Astrocyte (in vitro differentiated cells and primary cell): ENCODE data around the gene UGT2B10.

ENCODE experiments used
- EZH2 ChIP-seq: IDR thresholded peaks from 2 replicates; pipeline ENCODE4 v1.6.1; 2012; ENCODE audit warnings: mild to moderate bottlenecking, low read length, inconsistent platforms; ENCODE audit not compliant: insufficient read depth
- TF ChIP-seq, protein P1 (sequence below): IDR thresholded peaks from 2 replicates; pipeline ENCODE4 v1.5.1; 2011; ENCODE audit warnings: low read depth, mild to moderate bottlenecking, inconsistent platforms, low read length, moderate library complexity; ENCODE audit not compliant: insufficient read depth

DNA sequence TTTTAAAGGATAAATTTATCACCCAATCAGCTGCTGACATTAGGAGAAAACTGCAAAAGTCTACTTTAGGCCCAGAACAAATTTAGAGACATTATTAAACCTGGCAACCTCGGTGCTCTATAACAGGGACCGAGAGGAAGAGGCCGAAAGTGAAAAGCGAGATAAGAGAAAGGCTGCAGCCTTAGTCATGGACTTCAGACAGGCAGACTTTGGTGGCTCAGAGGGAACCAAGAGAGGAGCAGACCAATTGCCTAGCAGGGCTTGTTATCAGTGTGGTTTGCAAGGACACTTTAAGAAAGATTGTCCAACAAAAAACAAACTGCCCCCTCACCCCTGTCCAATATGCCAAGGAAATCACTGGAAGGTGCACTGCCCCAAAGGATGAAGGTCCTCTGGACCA lies 12.8 kb upstream of the UGT2B10 start:
- TF ChIP-seq, protein P1, sequence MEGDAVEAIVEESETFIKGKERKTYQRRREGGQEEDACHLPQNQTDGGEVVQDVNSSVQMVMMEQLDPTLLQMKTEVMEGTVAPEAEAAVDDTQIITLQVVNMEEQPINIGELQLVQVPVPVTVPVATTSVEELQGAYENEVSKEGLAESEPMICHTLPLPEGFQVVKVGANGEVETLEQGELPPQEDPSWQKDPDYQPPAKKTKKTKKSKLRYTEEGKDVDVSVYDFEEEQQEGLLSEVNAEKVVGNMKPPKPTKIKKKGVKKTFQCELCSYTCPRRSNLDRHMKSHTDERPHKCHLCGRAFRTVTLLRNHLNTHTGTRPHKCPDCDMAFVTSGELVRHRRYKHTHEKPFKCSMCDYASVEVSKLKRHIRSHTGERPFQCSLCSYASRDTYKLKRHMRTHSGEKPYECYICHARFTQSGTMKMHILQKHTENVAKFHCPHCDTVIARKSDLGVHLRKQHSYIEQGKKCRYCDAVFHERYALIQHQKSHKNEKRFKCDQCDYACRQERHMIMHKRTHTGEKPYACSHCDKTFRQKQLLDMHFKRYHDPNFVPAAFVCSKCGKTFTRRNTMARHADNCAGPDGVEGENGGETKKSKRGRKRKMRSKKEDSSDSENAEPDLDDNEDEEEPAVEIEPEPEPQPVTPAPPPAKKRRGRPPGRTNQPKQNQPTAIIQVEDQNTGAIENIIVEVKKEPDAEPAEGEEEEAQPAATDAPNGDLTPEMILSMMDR: no peak
- TF ChIP-seq EZH2: no peak
